HEK293 (cell line): ENCODE results near the gene MAF.

Source experiments
- CTCF ChIP-seq: fragments of 450-650 bp; formaldehyde crosslinking; IDR thresholded peaks from 2 replicates; pipeline ENCODE4 v1.5.1; 2016; ENCODE audit warnings: missing biosample characterization, missing genetic modification characterization
- GLI2 ChIP-seq: fragments of 450-650 bp; formaldehyde crosslinking; IDR thresholded peaks from 2 replicates; pipeline ENCODE4; 2017; ENCODE audit warnings: missing biosample characterization, missing genetic modification characterization, low read depth, borderline replicate concordance
- KLF16 ChIP-seq: fragments of 450-650 bp; formaldehyde crosslinking; IDR thresholded peaks from 2 replicates; pipeline ENCODE4 v1.5.1; 2017; ENCODE audit warnings: missing biosample characterization, missing genetic modification characterization
- KLF7 ChIP-seq: fragments of 450-650 bp; formaldehyde crosslinking; IDR thresholded peaks from 2 replicates; pipeline ENCODE4 v1.5.1; 2016; ENCODE audit warnings: missing biosample characterization, missing genetic modification characterization, borderline replicate concordance
- PATZ1 ChIP-seq: fragments of 450-650 bp; formaldehyde crosslinking; IDR thresholded peaks from 2 replicates; pipeline ENCODE4 v1.5.1; 2016; ENCODE audit warnings: missing biosample characterization, missing genetic modification characterization
- PRDM2 ChIP-seq: fragments of 450-650 bp; formaldehyde crosslinking; IDR thresholded peaks from 2 replicates; pipeline ENCODE4 v1.5.1; 2016; ENCODE audit warnings: missing biosample characterization, missing genetic modification characterization, borderline replicate concordance
- SP2 ChIP-seq: fragments of 450-650 bp; formaldehyde crosslinking; IDR thresholded peaks from 2 replicates; pipeline ENCODE4 v1.5.1; 2016; ENCODE audit warnings: missing biosample characterization, missing genetic modification characterization
- SP7 ChIP-seq: fragments of 450-650 bp; formaldehyde crosslinking; IDR thresholded peaks from 2 replicates; pipeline ENCODE4 v1.5.1; 2016; ENCODE audit warnings: missing biosample characterization, missing genetic modification characterization
- ZBTB20 ChIP-seq: fragments of 450-650 bp; formaldehyde crosslinking; IDR thresholded peaks from 2 replicates; pipeline ENCODE4 v1.5.1; 2016; ENCODE audit warnings: missing biosample characterization, missing genetic modification characterization
- ZBTB26 ChIP-seq: fragments of 450-650 bp; formaldehyde crosslinking; optimal IDR thresholded peaks from 2 replicates; pipeline ENCODE3; 2016; ENCODE audit warnings: missing biosample characterization, mild to moderate bottlenecking, missing genetic modification characterization
- ZBTB6 ChIP-seq: fragments of 450-650 bp; formaldehyde crosslinking; IDR thresholded peaks from 2 replicates; pipeline ENCODE4 v1.5.1; 2017; ENCODE audit warnings: missing biosample characterization, missing genetic modification characterization
- ZBTB8A ChIP-seq: fragments of 450-650 bp; formaldehyde crosslinking; IDR thresholded peaks from 2 replicates; pipeline ENCODE4 v1.5.1; 2016; ENCODE audit warnings: missing biosample characterization, missing genetic modification characterization
- ZEB2 ChIP-seq: fragments of 450-650 bp; formaldehyde crosslinking; IDR thresholded peaks from 2 replicates; pipeline ENCODE4 v1.5.1; 2016; ENCODE audit warnings: missing biosample characterization, missing genetic modification characterization
- ZFP69B ChIP-seq: fragments of 450-650 bp; formaldehyde crosslinking; IDR thresholded peaks from 2 replicates; pipeline ENCODE4 v1.5.1; 2016; ENCODE audit warnings: missing biosample characterization, missing genetic modification characterization
- ZNF175 ChIP-seq: fragments of 450-650 bp; formaldehyde crosslinking; IDR thresholded peaks from 2 replicates; pipeline ENCODE4 v1.5.1; 2016; ENCODE audit warnings: missing biosample characterization, missing genetic modification characterization
- ZNF341 ChIP-seq: fragments of 450-650 bp; formaldehyde crosslinking; IDR thresholded peaks from 2 replicates; pipeline ENCODE4; 2016; ENCODE audit warnings: low read depth, missing biosample characterization, missing genetic modification characterization
- ZNF394 ChIP-seq: fragments of 450-650 bp; formaldehyde crosslinking; IDR thresholded peaks from 2 replicates; pipeline ENCODE4 v1.5.1; 2016; ENCODE audit warnings: missing biosample characterization, missing genetic modification characterization, mild to moderate bottlenecking, moderate library complexity, borderline replicate concordance
- ZNF416 ChIP-seq: fragments of 450-650 bp; formaldehyde crosslinking; IDR thresholded peaks from 2 replicates; pipeline ENCODE4 v1.5.1; 2016; ENCODE audit warnings: missing biosample characterization, missing genetic modification characterization
- ZNF610 ChIP-seq: fragments of 450-650 bp; formaldehyde crosslinking; IDR thresholded peaks from 2 replicates; pipeline ENCODE4 v1.5.1; 2016; ENCODE audit warnings: missing biosample characterization, missing genetic modification characterization, borderline replicate concordance
- ZNF626 ChIP-seq: fragments of 450-650 bp; sonication (Bioruptor Pico); formaldehyde crosslinking; IDR thresholded peaks from 2 replicates; pipeline ENCODE4 v1.5.1; 2018; ENCODE audit warnings: missing biosample characterization, missing genetic modification characterization, inconsistent platforms
- ZNF629 ChIP-seq: fragments of 450-650 bp; formaldehyde crosslinking; IDR thresholded peaks from 2 replicates; pipeline ENCODE4 v1.5.1; 2017; ENCODE audit warnings: missing biosample characterization, missing genetic modification characterization
- ZNF677 ChIP-seq: fragments of 450-650 bp; IDR thresholded peaks from 2 replicates; pipeline ENCODE4 v1.5.0; 2018; ENCODE audit warnings: missing biosample characterization, mild to moderate bottlenecking, missing genetic modification characterization, moderate library complexity
- ZNF776 ChIP-seq: fragments of 450-650 bp; formaldehyde crosslinking; IDR thresholded peaks from 2 replicates; pipeline ENCODE4 v1.5.0; 2017; ENCODE audit warnings: missing biosample characterization, missing genetic modification characterization, borderline replicate concordance
- ZSCAN16 ChIP-seq: fragments of 450-650 bp; formaldehyde crosslinking; IDR thresholded peaks from 2 replicates; pipeline ENCODE4 v1.5.1; 2016; ENCODE audit warnings: missing biosample characterization, missing genetic modification characterization

Gene MAF

GRCh38 chr16:79599256-79599836 lies 1.2 kb downstream of the MAF start (continued):
- 0 out of 2 replicates have a peak, but pooled peaks have one; percentile 13 for TF ChIP-seq CTCF (tag by site-specific recombination)
- peak; percentile 62; the same call in 1 of the 2 replicates for TF ChIP-seq ZEB2 (tag by site-specific recombination)
- no peak for TF ChIP-seq ZNF175 (tag by site-specific recombination)
- no peak for TF ChIP-seq SP2 (tag by site-specific recombination)
- no peak for TF ChIP-seq ZNF394
- TF ChIP-seq PRDM2 (tag by site-specific recombination) = no peak
- TF ChIP-seq ZNF416 (tag by site-specific recombination) = no peak
- peak; percentile 33; the same call in 1 of the 2 replicates for TF ChIP-seq ZBTB20
- TF ChIP-seq ZSCAN16 (tag by site-specific recombination) = no peak
- no peak for TF ChIP-seq ZNF677 (tag by site-specific recombination)
- TF ChIP-seq KLF7 (tag by site-specific recombination) = no peak
- TF ChIP-seq ZBTB6 (tag by site-specific recombination) = no peak
- TF ChIP-seq ZFP69B (tag by site-specific recombination) = no peak
- TF ChIP-seq ZNF610 (tag by site-specific recombination) = no peak
- peak; percentile 61 for TF ChIP-seq ZNF341 (tag by site-specific recombination)
- TF ChIP-seq KLF16 = peak; percentile 46; the same call in 1 of the 2 replicates
- peak; percentile 76 for TF ChIP-seq PATZ1 (tag by site-specific recombination)
- no peak for TF ChIP-seq ZNF776 (tag by site-specific recombination)
- peak; percentile 47 for TF ChIP-seq ZBTB26 (tag by site-specific recombination)
- TF ChIP-seq ZNF629 (tag by site-specific recombination) = no peak
- no peak for TF ChIP-seq ZNF626 (tag by site-specific recombination)
- no peak for TF ChIP-seq GLI2 (tag by site-specific recombination)
- TF ChIP-seq SP7 (tag by site-specific recombination) = 0 out of 2 replicates have a peak, but pooled peaks have one; percentile 33
- TF ChIP-seq ZBTB8A (tag by site-specific recombination) = peak; percentile 74
